Subcutaneous adipose tissue (tissue), 4 donors: ENCODE results near the gene ZNF831. TPM values are rescaled to one million over a fixed set of nuclear protein-coding genes. Genes with fewer than 3 reads are reported as not detected.

Source experiments
- total RNA-seq, 4 donors: library from RNA; depleted of rRNA; stranded (reverse); fragments of >200 nt; gene quantifications; one replicate each; pipeline ENCODE4 v1.1.0, GENCODE V29; 2016
- TF ChIP-seq, protein P1 (sequence below): fragments of 450-650 bp; IDR thresholded peaks from one replicate; pipeline ENCODE4 v1.5.1; 2016; ENCODE audit warnings: low read depth, mild to moderate bottlenecking, control low read depth, antibody characterized with exemption, moderate library complexity

The ZNF831 gene
- total RNA-seq, 4 donors from 2014 or later = 0.19 to 1.0 (median 0.77) TPM

DNA sequence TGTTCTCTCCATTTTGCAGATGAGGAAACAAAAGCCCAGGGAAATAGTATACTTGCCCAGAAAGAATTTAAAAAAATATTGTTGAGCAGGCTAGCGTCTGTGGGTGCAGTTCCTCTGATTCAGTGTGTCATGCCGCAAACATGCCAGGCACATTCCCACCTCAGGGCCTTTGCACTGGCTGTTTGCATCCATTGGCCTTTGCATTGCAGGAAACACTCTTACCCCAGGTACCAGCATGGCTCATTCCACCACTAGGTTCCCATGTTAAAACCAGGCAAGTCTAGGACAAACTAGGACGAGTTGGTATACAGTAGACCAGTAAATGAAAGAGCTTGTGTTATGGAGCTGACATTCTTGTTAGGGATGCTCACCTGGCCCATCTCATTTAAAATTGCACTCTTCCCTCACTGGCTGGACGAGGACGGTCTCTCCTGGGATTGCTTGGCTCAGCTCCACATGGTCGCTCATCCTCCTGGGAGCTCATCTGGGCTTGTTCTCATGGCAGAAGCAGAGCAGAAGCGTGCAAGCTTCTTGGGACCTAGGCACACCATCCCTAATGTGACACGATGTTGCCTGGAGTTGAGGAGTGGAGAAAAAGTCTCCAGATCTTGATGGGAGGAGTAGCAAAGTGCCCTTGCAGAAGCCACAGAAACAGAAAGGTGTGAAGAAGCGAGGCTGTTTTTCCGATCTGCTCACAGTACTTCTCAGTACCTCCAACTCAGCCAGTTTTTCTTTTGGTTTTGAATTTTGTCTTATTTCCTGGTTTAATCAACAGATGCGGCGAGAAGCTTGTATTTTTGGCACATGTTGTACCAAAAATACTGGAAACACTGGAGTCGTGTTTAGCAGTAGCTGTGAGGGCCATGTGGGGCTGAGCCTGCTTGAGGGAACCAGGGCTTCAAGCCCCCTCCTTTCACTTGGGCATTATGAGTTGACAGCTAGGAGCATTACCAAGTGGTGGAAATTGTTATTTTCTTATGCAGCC is 13.9 kb downstream of the ZNF831 start:
- TF ChIP-seq, protein P1, sequence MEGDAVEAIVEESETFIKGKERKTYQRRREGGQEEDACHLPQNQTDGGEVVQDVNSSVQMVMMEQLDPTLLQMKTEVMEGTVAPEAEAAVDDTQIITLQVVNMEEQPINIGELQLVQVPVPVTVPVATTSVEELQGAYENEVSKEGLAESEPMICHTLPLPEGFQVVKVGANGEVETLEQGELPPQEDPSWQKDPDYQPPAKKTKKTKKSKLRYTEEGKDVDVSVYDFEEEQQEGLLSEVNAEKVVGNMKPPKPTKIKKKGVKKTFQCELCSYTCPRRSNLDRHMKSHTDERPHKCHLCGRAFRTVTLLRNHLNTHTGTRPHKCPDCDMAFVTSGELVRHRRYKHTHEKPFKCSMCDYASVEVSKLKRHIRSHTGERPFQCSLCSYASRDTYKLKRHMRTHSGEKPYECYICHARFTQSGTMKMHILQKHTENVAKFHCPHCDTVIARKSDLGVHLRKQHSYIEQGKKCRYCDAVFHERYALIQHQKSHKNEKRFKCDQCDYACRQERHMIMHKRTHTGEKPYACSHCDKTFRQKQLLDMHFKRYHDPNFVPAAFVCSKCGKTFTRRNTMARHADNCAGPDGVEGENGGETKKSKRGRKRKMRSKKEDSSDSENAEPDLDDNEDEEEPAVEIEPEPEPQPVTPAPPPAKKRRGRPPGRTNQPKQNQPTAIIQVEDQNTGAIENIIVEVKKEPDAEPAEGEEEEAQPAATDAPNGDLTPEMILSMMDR = no peak

GRCh38 chr20:59178983-59179595 is 15.5 kb downstream of the ZNF831 start:
- TF ChIP-seq, protein P1 = no peak

- TF ChIP-seq, protein P1 = no peak
These were observed 16.4 kb downstream of the ZNF831 start for GRCh38 chr20:59179988-59180387.

DNA sequence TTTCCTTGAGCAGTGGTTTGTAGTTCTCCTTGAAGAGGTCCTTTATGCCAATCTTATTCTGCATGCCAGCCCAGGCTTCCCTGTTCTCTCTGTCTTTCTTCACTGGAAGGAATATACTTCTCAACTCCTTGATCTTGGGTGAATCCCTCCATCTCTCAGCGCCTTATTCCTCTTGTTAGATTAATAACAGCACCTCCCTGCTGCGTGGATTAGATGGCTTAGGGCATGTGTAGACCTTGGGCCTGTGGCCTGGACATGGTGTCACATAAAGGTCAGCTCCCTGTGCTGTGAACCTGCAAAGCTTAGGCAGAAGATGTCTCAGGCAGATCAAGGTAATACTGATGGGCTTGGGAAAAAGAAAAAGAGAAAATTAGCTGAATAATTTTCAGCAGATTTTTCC is 18.3 kb downstream of the ZNF831 start:
- TF ChIP-seq, protein P1 = no peak

- TF ChIP-seq, protein P1 = no peak
These were observed 18.9 kb downstream of the ZNF831 start for GRCh38 chr20:59182401-59183044.

GRCh38 chr20:59183751-59184150 is 20.1 kb downstream of the ZNF831 start:
- TF ChIP-seq, protein P1 = no peak
